Superior temporal gyrus (tissue), 1 donor: ENCODE results near the gene SLC12A6.
"Not testable (repeated sequence)": the region's sequence is repeated elsewhere in the genome, so short reads cannot be mapped to it uniquely, and the experiment has no call there.

Experiments
- DNase-seq: peaks from one replicate; pipeline ENCODE4 v3.0.0-alpha.2; 2016; ENCODE audit errors: extremely low spot score

Gene SLC12A6

DNA sequence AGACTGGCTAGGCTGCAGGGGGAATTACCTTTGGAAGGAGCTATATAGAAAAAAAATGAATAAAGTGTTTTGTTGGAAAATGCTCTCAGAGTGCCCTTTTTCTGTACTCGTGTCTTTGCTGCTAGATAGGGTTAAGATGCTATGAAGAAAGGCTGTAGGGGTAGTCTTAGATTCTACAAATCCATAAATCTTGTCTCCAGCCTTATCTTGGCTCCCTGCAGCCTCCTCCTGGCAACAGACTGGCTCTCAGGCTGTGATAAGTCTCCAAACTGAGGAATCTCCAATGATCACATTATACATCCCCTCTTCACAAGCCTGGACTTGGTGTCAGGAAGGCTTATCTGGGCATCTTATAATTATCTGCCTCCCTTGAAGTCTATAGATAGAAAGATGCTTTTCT, 20.1 kb upstream of the SLC12A6 start:
- no peak for DNase-seq

GRCh38 chr15:34355241-34355640, 17.7 kb upstream of the SLC12A6 start:
- DNase-seq: no peak

DNA sequence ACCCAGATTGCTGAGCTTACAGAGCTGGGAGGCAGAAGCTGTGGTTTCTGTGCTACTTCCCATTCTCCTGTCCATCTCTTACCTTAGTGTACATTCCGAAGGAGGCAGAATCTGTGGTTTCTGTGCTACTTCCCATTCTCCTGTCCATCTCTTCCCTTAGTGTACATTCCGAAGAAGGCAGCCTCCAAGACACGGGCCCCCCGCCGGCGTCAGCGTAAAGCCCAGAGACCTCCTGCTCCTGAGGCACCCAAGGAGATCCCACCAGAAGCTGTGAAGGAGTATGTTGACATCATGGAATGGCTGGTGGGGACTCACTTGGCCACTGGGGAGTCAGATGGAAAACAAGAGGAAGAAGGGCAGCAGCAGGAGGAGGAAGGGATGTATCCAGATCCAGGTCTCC, 16.7 kb upstream of the SLC12A6 start:
- no peak for DNase-seq

DNA sequence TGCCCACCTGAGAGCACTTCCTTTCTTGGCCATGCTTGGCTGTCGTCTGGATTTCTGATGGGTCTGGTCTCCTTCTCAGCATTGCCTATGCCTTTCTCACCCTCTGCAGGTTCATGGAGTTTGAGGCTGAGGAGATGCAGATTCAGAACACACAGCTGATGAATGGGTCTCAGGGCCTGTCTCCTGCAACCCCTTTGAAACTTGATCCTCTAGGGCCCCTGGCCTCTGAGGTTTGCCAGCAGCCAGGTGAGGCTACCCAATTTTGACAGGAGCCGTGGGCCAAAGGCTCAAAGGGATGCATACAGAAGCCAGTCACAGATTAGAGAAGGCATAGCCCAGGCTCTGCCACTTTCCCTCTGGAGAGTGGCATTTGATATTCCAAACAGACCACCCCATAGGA, 16.0 kb upstream of the SLC12A6 start:
- DNase-seq: no peak

DNA sequence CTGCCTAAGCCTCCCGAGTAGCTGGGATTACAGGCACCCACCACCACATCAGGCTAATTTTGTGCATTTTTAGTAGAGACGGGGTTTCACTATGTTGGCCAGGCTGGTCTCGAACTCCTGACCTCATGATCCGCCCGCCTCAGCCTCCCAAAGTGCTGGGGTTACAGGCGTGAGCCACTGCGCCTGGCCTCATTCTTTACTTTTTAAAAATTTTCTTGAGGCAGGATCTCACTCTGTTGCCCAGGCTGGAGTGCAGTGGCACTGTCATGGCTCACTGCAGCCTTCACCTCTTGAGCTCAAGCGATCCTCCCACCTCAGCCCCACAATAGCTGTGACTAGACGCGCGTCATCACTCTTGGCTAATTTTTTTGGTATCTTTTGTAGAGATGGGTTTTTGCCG, 15.4 kb upstream of the SLC12A6 start:
- not testable (repeated sequence) for DNase-seq

DNA sequence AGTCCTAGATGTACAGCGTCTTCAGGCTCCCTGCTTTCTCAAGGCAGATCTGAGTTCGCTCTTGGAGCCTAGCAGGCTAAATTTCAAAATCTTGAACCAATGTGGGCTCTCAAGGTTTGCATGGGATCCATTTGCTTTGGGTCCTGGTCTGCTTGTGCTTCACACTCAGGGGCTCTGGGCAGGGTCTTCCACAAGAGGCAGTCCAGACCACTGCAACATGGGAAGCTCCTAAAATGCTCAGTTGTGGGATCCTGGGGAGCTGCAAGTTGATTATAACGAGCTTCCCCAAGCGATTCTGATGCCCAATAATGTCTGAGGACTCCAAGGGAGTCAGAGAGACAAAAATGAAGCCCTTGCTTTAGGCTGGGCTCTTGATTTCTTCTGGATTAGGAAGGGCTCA, 12.2 kb upstream of the SLC12A6 start:
- DNase-seq: no peak

DNA sequence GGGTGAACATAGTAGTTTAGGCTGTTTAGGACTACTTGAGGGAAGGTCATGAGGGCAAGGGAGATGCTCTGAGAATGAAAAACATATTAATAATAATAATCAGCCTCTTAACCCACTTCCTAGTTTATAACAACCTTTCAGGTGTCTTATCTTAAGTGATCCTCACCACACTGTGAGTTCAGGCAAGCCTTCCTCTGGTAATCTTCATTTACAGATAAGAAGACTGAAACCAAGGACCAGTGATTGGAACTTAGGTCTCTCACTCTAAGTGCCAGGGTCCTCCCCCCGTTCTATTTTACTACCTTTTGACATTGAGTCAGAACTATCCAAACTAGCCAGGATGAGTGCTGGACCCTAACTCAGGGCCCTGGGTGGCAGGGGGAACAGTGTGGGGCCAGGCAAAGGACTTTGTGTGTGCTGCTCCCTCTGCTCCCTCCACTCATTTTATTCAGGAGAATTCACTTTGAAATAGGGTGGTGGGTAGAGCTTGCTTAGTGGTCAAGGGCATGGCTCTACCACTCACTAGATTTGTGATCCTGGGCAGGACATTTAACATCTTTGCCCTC, 11.2 kb upstream of the SLC12A6 start:
- DNase-seq: no peak

DNA sequence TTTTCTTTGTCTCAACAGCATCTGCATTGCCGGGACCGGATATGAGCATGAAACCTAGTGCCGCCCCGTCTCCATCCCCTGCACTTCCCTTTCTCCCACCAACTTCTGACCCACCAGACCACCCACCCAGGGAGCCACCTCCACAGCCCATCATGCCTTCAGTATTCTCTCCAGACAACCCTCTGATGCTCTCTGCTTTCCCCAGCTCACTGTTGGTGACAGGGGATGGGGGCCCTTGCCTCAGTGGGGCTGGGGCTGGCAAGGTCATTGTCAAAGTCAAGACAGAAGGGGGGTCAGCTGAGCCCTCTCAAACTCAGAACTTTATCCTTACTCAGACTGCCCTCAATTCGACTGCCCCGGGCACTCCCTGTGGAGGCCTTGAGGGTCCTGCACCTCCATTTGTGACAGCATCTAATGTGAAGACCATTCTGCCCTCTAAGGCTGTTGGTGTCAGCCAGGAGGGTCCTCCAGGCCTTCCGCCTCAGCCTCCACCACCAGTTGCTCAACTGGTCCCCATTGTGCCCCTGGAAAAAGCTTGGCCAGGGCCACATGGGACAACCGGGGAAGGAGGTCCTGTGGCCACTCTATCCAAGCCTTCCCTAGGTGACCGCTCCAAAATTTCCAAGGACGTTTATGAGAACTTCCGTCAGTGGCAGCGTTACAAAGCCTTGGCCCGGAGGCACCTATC, 10.5 kb upstream of the SLC12A6 start:
- no peak for DNase-seq

GRCh38 chr15:34342737-34343575, 5.4 kb upstream of the SLC12A6 start, which contains the start of the genes NOP10 and NUTM1:
Gene NOP10, minus strand, starts transcription at chr15:34343136. Its CDS starts 63 bp downstream, at chr15:34343073.
Gene NUTM1, plus strand, starts transcription at chr15:34343315. Its CDS starts 382 bp downstream, at chr15:34343697.
- peak; percentile 97 for DNase-seq

DNA sequence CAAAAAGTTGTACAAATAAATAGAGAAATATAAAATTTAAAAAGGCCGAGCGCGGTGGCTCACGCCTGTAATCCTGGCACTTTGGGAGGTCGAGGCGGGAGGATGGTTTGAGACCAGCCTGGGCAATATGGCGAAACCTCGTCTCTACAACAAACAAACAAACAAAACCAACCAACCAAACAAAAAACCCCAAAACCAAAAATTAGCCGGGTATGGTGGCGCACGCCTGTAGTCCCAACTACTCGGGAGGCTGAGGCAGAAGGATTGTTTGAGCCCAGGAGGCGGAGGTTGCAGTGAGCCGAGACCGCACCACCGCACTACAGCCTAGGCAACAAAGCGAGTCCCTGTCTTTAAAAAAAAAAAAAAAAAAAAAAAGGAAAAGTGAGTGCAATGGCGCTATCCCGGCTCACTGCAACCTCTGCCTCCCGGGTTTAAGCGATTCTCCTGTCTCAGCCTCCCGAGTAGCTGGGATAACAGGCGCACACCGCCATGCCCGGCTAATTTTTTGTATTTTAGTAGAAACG, 4.7 kb upstream of the SLC12A6 start:
- not testable (repeated sequence) for DNase-seq

DNA sequence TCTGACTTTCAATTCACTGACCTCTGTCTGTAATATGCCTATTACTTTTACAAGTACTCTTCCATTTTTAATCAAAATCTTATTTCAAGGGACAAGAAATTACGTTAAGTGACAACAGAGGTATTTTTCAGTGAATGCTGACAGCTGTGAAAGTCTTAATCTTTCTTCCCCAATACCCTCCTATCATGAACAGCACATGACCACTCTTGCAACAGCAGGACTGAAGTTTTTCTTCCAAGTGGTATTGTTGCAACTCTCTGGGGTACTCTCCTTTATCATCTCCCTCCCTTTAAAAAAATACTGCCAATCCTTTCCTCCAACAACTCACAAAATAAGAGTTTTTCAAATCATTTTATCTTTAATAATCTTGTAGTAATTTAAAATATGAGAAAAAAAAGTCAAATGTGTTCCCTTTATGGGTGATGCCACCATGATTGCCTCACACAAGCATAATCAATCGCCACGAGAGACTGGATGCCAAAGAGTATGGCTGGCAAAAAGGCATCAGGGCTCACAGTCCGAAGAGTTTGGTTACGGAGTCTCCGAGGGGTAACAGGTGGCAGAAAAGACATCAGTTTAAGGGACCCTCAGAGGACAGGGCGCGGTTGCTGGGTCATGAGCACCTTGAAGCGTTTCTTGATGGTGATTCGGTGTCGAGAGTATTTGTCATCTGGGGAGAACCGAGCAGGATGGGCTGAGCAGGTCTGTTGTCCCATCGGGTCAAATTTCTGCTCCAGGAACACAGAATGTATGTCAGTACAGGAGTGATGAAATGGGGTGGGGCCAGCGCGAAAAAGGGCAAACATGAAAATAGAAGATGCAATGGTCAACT, 4.0 kb upstream of the SLC12A6 start:
- no peak for DNase-seq

DNA sequence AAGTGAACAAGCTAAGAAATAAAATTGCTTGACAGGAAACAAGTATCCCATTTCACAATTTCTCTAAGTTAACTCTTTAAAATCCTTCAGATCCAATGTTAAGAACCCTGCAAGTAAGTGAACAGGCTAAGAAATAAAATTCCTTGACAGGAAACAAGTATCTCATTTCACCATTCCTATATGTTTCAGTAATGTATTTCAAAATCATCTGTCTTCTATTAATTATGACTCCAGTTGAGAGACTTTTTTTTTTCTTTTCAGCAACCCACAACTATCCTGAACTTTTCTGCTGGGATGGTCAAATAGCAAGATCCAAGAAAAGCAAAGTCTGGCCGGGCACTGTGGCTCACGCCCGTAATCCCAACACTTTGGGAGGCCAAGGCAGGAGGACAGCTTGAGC, 2.4 kb upstream of the SLC12A6 start:
- no peak for DNase-seq

- DNase-seq: no peak
Observed at GRCh38 chr15:34338347-34338746, 766 bp upstream of the SLC12A6 start.

- DNase-seq: no peak
Observed at GRCh38 chr15:34336991-34337556, 507 bp downstream of the SLC12A6 start.

- DNase-seq: peak; percentile 23
Observed at GRCh38 chr15:34336231-34336990, 1.2 kb downstream of the SLC12A6 start.

GRCh38 chr15:34335176-34336032, 2.2 kb downstream of the SLC12A6 start:
- peak; percentile 37 for DNase-seq

GRCh38 chr15:34334672-34335071, 2.9 kb downstream of the SLC12A6 start:
- no peak for DNase-seq

- no peak for DNase-seq
Observed at GRCh38 chr15:34332553-34333120, 4.9 kb downstream of the SLC12A6 start.

DNA sequence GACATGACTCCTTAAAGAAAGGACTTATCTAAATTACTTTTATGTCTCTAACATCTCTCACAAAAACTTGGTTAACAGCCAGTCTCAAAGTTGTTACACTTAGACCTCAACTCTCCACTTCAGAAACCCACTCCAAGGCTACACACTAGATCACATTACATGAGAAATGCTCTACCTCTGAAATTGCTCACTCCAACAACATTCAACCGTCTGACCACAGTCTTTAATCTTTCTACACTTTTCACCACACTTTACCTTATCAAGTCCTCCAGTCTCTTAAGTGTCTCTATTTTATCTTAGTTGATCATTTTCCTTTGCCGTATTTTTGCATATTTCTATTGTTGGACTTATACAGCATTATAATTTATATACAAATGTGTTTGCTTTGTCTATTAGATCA, 5.8 kb downstream of the SLC12A6 start:
- no peak for DNase-seq
